HEK293 (cell line): ENCODE measurements around the gene ESRRG.

Experiments
- CTCF ChIA-PET: fragments of 350-600 bp; formaldehyde crosslinking; extraction: SDS; loops from one replicate; lab custom pipeline; 2021; ENCODE audit warnings: antibody characterized with exemption; lab: Yijun Ruan, JAX
- POLR2A ChIA-PET: fragments of 300-600 bp; formaldehyde crosslinking; extraction: SDS; loops from one replicate; lab custom pipeline; 2020; ENCODE audit warnings: antibody characterized with exemption, inconsistent platforms; lab: Yijun Ruan, JAX
- H3K27ac ChIP-seq: fragments of 200-500 bp; sonication (Bioruptor generic); 2 replicates; pipeline ENCODE4 v1.5.1; 2014; ENCODE audit warnings: low read depth, low read length, control low read depth, inconsistent platforms; ENCODE audit errors: extremely low read depth
- H3K36me3 ChIP-seq, 2 experiments: fragments of 200-500 bp in 1 of 2; sonication (Bioruptor generic) in 1 of 2; 1 replicate in 1 of 2; 2 replicates in 1 of 2; pipeline ENCODE4 v1.5.1; 2014 to 2017; ENCODE audit warnings: inconsistent platforms in 2 of 2, low read length in 2 of 2; ENCODE audit not compliant: control insufficient read depth in 2 of 2, insufficient read depth in 1 of 2
- H3K4me1 ChIP-seq: fragments of 200-500 bp; sonication (Bioruptor generic); 2 replicates; pipeline ENCODE4 v1.5.1; 2014; ENCODE audit warnings: mild to moderate bottlenecking, low read length, inconsistent platforms; ENCODE audit not compliant: control insufficient read depth, insufficient read depth
- H3K4me3 ChIP-seq: 2 replicates; pipeline ENCODE4 v1.5.1; 2011; ENCODE audit warnings: low read depth, mild to moderate bottlenecking, control low read depth, low read length, moderate library complexity
- H3K9me3 ChIP-seq: fragments of 200-500 bp; sonication (Bioruptor generic); 2 replicates; pipeline ENCODE4 v1.5.1; 2014; ENCODE audit warnings: low read depth, low read length, inconsistent platforms; ENCODE audit not compliant: control insufficient read depth, insufficient read depth
- FEZF1 ChIP-seq: fragments of 450-650 bp; formaldehyde crosslinking; IDR thresholded peaks from 2 replicates; pipeline ENCODE4 v1.5.1; 2016; ENCODE audit warnings: missing biosample characterization, missing genetic modification characterization
- KLF1 ChIP-seq: fragments of 450-650 bp; formaldehyde crosslinking; IDR thresholded peaks from 2 replicates; pipeline ENCODE4 v1.5.1; 2016; ENCODE audit warnings: missing biosample characterization, missing genetic modification characterization
- MEIS1 ChIP-seq: sonication (generic); formaldehyde crosslinking; IDR thresholded peaks from 2 replicates; pipeline ENCODE4 v1.8.1; 2022; ENCODE audit warnings: missing genetic modification reagents, mild to moderate bottlenecking, borderline replicate concordance
- MZF1 ChIP-seq: fragments of 450-650 bp; formaldehyde crosslinking; IDR thresholded peaks from 2 replicates; pipeline ENCODE4 v1.5.1; 2017; ENCODE audit warnings: missing biosample characterization, missing genetic modification characterization, borderline replicate concordance
- REST ChIP-seq: fragments of 450-650 bp; formaldehyde crosslinking; IDR thresholded peaks from 2 replicates; pipeline ENCODE4 v1.5.1; 2016; ENCODE audit warnings: missing biosample characterization, missing genetic modification characterization
- ZBTB7A ChIP-seq: fragments of 450-650 bp; formaldehyde crosslinking; IDR thresholded peaks from 2 replicates; pipeline ENCODE4 v1.5.1; 2016; ENCODE audit warnings: low read depth, missing biosample characterization, missing genetic modification characterization
- ZNF114 ChIP-seq: fragments of 450-650 bp; formaldehyde crosslinking; IDR thresholded peaks from 2 replicates; pipeline ENCODE4 v1.5.0; 2017; ENCODE audit warnings: missing biosample characterization, missing genetic modification characterization
- ZNF248 ChIP-seq: fragments of 450-650 bp; formaldehyde crosslinking; IDR thresholded peaks from 2 replicates; pipeline ENCODE4 v1.5.1; 2017; ENCODE audit warnings: missing biosample characterization, missing genetic modification characterization
- ZNF280C ChIP-seq: fragments of 450-650 bp; formaldehyde crosslinking; IDR thresholded peaks from 2 replicates; pipeline ENCODE4 v1.5.1; 2016; ENCODE audit warnings: missing biosample characterization, missing genetic modification characterization
- ZNF423 ChIP-seq: fragments of 450-650 bp; formaldehyde crosslinking; IDR thresholded peaks from 2 replicates; pipeline ENCODE4 v1.5.1; 2016; ENCODE audit warnings: missing biosample characterization, missing genetic modification characterization
- ZNF596 ChIP-seq: fragments of 450-650 bp; IDR thresholded peaks from 2 replicates; pipeline ENCODE4 v1.5.0; 2018; ENCODE audit warnings: missing biosample characterization, mild to moderate bottlenecking, missing genetic modification characterization, moderate library complexity
- ZNF768 ChIP-seq: fragments of 450-650 bp; formaldehyde crosslinking; IDR thresholded peaks from 2 replicates; pipeline ENCODE4 v1.5.1; 2018; ENCODE audit warnings: missing biosample characterization, mild to moderate bottlenecking, missing genetic modification characterization
- ZNF777 ChIP-seq: fragments of 450-650 bp; formaldehyde crosslinking; IDR thresholded peaks from 2 replicates; pipeline ENCODE4 v1.5.1; 2017; ENCODE audit warnings: missing biosample characterization, missing genetic modification characterization, borderline replicate concordance
- ZNF785 ChIP-seq: fragments of 450-650 bp; formaldehyde crosslinking; IDR thresholded peaks from 2 replicates; pipeline ENCODE4 v1.5.1; 2016; ENCODE audit warnings: missing biosample characterization, missing genetic modification characterization
- ZSCAN16 ChIP-seq: fragments of 450-650 bp; formaldehyde crosslinking; IDR thresholded peaks from 2 replicates; pipeline ENCODE4 v1.5.1; 2016; ENCODE audit warnings: missing biosample characterization, missing genetic modification characterization
- ZSCAN23 ChIP-seq: fragments of 450-650 bp; formaldehyde crosslinking; IDR thresholded peaks from 2 replicates; pipeline ENCODE4 v1.5.1; 2016; ENCODE audit warnings: missing biosample characterization, missing genetic modification characterization
- ZSCAN4 ChIP-seq: fragments of 450-650 bp; formaldehyde crosslinking; IDR thresholded peaks from 2 replicates; pipeline ENCODE4 v1.5.1; 2017; ENCODE audit warnings: missing biosample characterization, missing genetic modification characterization
- TF ChIP-seq, protein P1 (sequence below): fragments of 450-650 bp; formaldehyde crosslinking; conservative IDR thresholded peaks from 2 replicates; pipeline ENCODE4 v1.5.1; 2016; ENCODE audit warnings: low read depth, missing biosample characterization, missing genetic modification characterization
- TF ChIP-seq, protein P2 (sequence below): fragments of 450-650 bp; formaldehyde crosslinking; IDR thresholded peaks from 2 replicates; pipeline ENCODE4 v1.5.1; 2016; ENCODE audit warnings: missing biosample characterization, missing genetic modification characterization
- TF ChIP-seq, protein P3 (sequence below): fragments of 450-650 bp; formaldehyde crosslinking; IDR thresholded peaks from 2 replicates; pipeline ENCODE4 v1.5.1; 2016; ENCODE audit warnings: missing biosample characterization, missing genetic modification characterization
- TF ChIP-seq, protein P4 (sequence below): fragments of 450-650 bp; formaldehyde crosslinking; IDR thresholded peaks from 2 replicates; pipeline ENCODE4 v1.5.1; 2016; ENCODE audit warnings: missing biosample characterization, missing genetic modification characterization

The ESRRG gene

GRCh38 chr1:216758161-216758560 is 34.9 kb upstream of the ESRRG start:
- no peak overlapping the region for H3K4me3 ChIP-seq
- H3K36me3 ChIP-seq, result no peaks in the 10 kb centered on the region
- ChIA-PET CTCF (no interaction called here), POLR2A (no interaction called here)
- no peak overlapping the region for H3K27ac ChIP-seq
- TF ChIP-seq ZNF248, result no peak
- TF ChIP-seq, protein P1, sequence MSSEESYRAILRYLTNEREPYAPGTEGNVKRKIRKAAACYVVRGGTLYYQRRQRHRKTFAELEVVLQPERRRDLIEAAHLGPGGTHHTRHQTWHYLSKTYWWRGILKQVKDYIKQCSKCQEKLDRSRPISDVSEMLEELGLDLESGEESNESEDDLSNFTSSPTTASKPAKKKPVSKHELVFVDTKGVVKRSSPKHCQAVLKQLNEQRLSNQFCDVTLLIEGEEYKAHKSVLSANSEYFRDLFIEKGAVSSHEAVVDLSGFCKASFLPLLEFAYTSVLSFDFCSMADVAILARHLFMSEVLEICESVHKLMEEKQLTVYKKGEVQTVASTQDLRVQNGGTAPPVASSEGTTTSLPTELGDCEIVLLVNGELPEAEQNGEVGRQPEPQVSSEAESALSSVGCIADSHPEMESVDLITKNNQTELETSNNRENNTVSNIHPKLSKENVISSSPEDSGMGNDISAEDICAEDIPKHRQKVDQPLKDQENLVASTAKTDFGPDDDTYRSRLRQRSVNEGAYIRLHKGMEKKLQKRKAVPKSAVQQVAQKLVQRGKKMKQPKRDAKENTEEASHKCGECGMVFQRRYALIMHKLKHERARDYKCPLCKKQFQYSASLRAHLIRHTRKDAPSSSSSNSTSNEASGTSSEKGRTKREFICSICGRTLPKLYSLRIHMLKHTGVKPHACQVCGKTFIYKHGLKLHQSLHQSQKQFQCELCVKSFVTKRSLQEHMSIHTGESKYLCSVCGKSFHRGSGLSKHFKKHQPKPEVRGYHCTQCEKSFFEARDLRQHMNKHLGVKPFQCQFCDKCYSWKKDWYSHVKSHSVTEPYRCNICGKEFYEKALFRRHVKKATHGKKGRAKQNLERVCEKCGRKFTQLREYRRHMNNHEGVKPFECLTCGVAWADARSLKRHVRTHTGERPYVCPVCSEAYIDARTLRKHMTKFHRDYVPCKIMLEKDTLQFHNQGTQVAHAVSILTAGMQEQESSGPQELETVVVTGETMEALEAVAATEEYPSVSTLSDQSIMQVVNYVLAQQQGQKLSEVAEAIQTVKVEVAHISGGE, result no peak
- no peak for TF ChIP-seq MEIS1 (CRISPR knock-in tag)
- no peak for TF ChIP-seq ZNF596 (tag by site-specific recombination)
- TF ChIP-seq ZSCAN23 (tag by site-specific recombination), result no peak
- TF ChIP-seq FEZF1 (tag by site-specific recombination), result no peak
- TF ChIP-seq ZBTB7A (tag by site-specific recombination), result no peak
- no peak for TF ChIP-seq ZSCAN16 (tag by site-specific recombination)
- TF ChIP-seq ZNF777 (tag by site-specific recombination), result no peak
- no peaks in the 10 kb centered on the region for H3K4me1 ChIP-seq
- no peaks in the 10 kb centered on the region for H3K9me3 ChIP-seq

DNA sequence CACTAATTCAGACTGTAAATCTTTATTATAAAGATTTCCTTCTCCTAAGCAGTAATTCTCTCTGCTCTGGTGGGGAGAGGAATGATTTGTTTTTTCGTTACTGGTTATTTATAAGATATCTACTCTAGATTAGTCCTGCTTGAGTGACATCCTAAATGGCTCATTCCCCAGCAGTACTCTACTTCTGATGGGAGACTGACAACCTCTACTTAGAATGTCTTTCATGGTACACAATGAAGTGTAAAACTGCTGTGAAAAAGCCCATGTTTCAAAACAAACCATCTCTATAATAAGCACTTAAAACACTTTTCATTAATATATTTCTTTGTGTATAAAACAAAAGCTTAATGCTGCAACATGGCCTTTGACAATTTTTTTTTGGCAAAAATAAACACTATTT is 33.9 kb upstream of the ESRRG start:
- no peaks in the 10 kb centered on the region for H3K9me3 ChIP-seq
- POLR2A ChIA-PET, result no interaction called here
- H3K4me1 ChIP-seq, result no peaks in the 10 kb centered on the region
- no peaks in the 10 kb centered on the region for H3K36me3 ChIP-seq
- H3K4me3 ChIP-seq, result no peak overlapping the region
- H3K27ac ChIP-seq, result no peak overlapping the region
- CTCF ChIA-PET, result interaction anchor here (0.6 to 0.8 kb wide), 2 partner anchors 65 to 231 kb away, joined by 3 to 4 read pairs; no protein-coding TSS in a partner anchor
- TF ChIP-seq ZNF423 (tag by site-specific recombination) (no peak), ZNF768 (tag by site-specific recombination) (no peak), ZSCAN4 (tag by site-specific recombination) (no peak), MZF1 (tag by site-specific recombination) (no peak), KLF1 (no peak), ZNF280C (tag by site-specific recombination) (no peak), ZNF114 (tag by site-specific recombination) (no peak), REST (tag by site-specific recombination) (no peak), ZNF785 (tag by site-specific recombination) (no peak)
- TF ChIP-seq, protein P2, sequence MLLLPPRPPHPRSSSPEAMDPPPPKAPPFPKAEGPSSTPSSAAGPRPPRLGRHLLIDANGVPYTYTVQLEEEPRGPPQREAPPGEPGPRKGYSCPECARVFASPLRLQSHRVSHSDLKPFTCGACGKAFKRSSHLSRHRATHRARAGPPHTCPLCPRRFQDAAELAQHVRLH, result no peak
- TF ChIP-seq, protein P3, sequence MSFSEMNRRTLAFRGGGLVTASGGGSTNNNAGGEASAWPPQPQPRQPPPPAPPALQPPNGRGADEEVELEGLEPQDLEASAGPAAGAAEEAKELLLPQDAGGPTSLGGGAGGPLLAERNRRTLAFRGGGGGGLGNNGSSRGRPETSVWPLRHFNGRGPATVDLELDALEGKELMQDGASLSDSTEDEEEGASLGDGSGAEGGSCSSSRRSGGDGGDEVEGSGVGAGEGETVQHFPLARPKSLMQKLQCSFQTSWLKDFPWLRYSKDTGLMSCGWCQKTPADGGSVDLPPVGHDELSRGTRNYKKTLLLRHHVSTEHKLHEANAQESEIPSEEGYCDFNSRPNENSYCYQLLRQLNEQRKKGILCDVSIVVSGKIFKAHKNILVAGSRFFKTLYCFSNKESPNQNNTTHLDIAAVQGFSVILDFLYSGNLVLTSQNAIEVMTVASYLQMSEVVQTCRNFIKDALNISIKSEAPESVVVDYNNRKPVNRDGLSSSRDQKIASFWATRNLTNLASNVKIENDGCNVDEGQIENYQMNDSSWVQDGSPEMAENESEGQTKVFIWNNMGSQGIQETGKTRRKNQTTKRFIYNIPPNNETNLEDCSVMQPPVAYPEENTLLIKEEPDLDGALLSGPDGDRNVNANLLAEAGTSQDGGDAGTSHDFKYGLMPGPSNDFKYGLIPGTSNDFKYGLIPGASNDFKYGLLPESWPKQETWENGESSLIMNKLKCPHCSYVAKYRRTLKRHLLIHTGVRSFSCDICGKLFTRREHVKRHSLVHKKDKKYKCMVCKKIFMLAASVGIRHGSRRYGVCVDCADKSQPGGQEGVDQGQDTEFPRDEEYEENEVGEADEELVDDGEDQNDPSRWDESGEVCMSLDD, result no peak
- TF ChIP-seq, protein P4, sequence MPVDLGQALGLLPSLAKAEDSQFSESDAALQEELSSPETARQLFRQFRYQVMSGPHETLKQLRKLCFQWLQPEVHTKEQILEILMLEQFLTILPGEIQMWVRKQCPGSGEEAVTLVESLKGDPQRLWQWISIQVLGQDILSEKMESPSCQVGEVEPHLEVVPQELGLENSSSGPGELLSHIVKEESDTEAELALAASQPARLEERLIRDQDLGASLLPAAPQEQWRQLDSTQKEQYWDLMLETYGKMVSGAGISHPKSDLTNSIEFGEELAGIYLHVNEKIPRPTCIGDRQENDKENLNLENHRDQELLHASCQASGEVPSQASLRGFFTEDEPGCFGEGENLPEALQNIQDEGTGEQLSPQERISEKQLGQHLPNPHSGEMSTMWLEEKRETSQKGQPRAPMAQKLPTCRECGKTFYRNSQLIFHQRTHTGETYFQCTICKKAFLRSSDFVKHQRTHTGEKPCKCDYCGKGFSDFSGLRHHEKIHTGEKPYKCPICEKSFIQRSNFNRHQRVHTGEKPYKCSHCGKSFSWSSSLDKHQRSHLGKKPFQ, result no peak
